GM23338 (cell line): ENCODE results near the gene MPND. TPM values are rescaled to one million over a fixed set of nuclear protein-coding genes. Genes with fewer than 3 reads are reported as not detected.
A peak's percentile ranks its signal among the peaks of the same experiment; 100 is the strongest.

Source experiments
- ATAC-seq: fragments of 200-7000 bp; cut with Tn5 transposase; 3 replicates; pipeline ENCODE4 v1.9.1; 2020
- DNase-seq: peaks from one replicate; pipeline ENCODE4 v3.0.0-alpha.2; 2015; ENCODE audit warnings: low spot score
- H2AFZ ChIP-seq: fragments of 200-600 bp; sonication (generic); 2 replicates; pipeline ENCODE4 v1.8.0; 2016; ENCODE audit warnings: antibody characterized with exemption, mild to moderate bottlenecking, moderate library complexity
- H3F3A ChIP-seq: fragments of 200-600 bp; sonication (generic); replicated peaks from 2 replicates; pipeline ENCODE4 v1.8.0; 2017; ENCODE audit warnings: antibody characterized with exemption, mixed run types, low read depth
- H3K27ac ChIP-seq: fragments of 200-600 bp; sonication (generic); 2 replicates; pipeline ENCODE4 v1.6.1; 2016; ENCODE audit warnings: low read depth
- H3K27me3 ChIP-seq: fragments of 200-600 bp; sonication (generic); 2 replicates; pipeline ENCODE4 v1.8.0; 2016; ENCODE audit warnings: mild to moderate bottlenecking, mixed run types, moderate library complexity; ENCODE audit not compliant: insufficient read depth
- H3K36me3 ChIP-seq: fragments of 200-600 bp; sonication (generic); 2 replicates; pipeline ENCODE4 v1.8.0; 2016; ENCODE audit warnings: mild to moderate bottlenecking; ENCODE audit not compliant: insufficient read depth
- H3K4me1 ChIP-seq: fragments of 200-600 bp; sonication (generic); 2 replicates; pipeline ENCODE4 v1.8.0; 2016; ENCODE audit warnings: mild to moderate bottlenecking, moderate library complexity; ENCODE audit not compliant: insufficient read depth
- H3K4me2 ChIP-seq: fragments of 200-600 bp; sonication (generic); 2 replicates; pipeline ENCODE4 v1.7.1; 2017; ENCODE audit warnings: mixed run types
- H3K4me3 ChIP-seq: fragments of 200-600 bp; sonication (generic); 2 replicates; pipeline ENCODE4 v1.6.1; 2016; ENCODE audit warnings: mixed run types
- H3K79me2 ChIP-seq: fragments of 200-600 bp; sonication (generic); replicated peaks from 2 replicates; pipeline ENCODE4 v1.8.0; 2017; ENCODE audit warnings: mild to moderate bottlenecking; ENCODE audit not compliant: insufficient read depth
- H3K9me2 ChIP-seq: fragments of 200-600 bp; sonication (generic); 2 replicates; pipeline ENCODE4 v1.8.0; 2017; ENCODE audit not compliant: insufficient read depth
- H4K20me1 ChIP-seq: fragments of 200-600 bp; sonication (generic); replicated peaks from 2 replicates; pipeline ENCODE4 v1.8.0; 2017; ENCODE audit warnings: mild to moderate bottlenecking; ENCODE audit not compliant: insufficient read depth
- H3K27ac Mint-ChIP-seq: 2 replicates; pipeline ENCODE4 v1.8.0; 2020; ENCODE audit warnings: inconsistent platforms, mild to moderate bottlenecking, moderate library complexity, mixed read lengths
- H3K27me3 Mint-ChIP-seq: 3 replicates; pipeline ENCODE4 v1.8.0; 2022; ENCODE audit warnings: low read depth, mild to moderate bottlenecking, moderate library complexity, mixed read lengths, inconsistent platforms; ENCODE audit not compliant: insufficient read depth, poor library complexity
- H3K36me3 Mint-ChIP-seq: 3 replicates; pipeline ENCODE4 v1.8.0; 2021; ENCODE audit warnings: low read depth, mild to moderate bottlenecking, inconsistent platforms, moderate library complexity, mixed read lengths
- H3K4me1 Mint-ChIP-seq: 3 replicates; pipeline ENCODE4 v1.8.0; 2020; ENCODE audit warnings: mild to moderate bottlenecking, inconsistent platforms, mixed read lengths
- H3K4me3 Mint-ChIP-seq: 3 replicates; pipeline ENCODE4 v1.8.0; 2021; ENCODE audit warnings: moderate library complexity, mild to moderate bottlenecking, inconsistent platforms, mixed read lengths
- H3K9me3 Mint-ChIP-seq: 3 replicates; pipeline ENCODE4 v1.8.0; 2020; ENCODE audit warnings: moderate library complexity, mild to moderate bottlenecking, inconsistent platforms, mixed read lengths
- CREB1 ChIP-seq: fragments of 250-450 bp; sonication (Bioruptor Pico); IDR thresholded peaks from 2 replicates; pipeline ENCODE4 v1.5.0; 2020; ENCODE audit warnings: low read depth, mild to moderate bottlenecking, moderate library complexity
- ETS1 ChIP-seq: IDR thresholded peaks from 2 replicates; pipeline ENCODE4 v1.6.1; 2016; ENCODE audit warnings: antibody characterized with exemption
- ZNF114 ChIP-seq: fragments of 250-450 bp; sonication (Bioruptor Pico); IDR thresholded peaks from 2 replicates; pipeline ENCODE4 v1.5.0; 2020; ENCODE audit warnings: mild to moderate bottlenecking, moderate library complexity
- ZNF462 ChIP-seq: fragments of 250-450 bp; sonication (Bioruptor Pico); IDR thresholded peaks from 2 replicates; pipeline ENCODE4 v1.5.0; 2020; ENCODE audit warnings: mild to moderate bottlenecking, moderate library complexity
- polyA plus RNA-seq: library from polyadenylated mRNA; unstranded; fragments of >200 nt; fragmentation: Nextera tagmentation; extraction: Ambion mirVana; gene quantifications from 2 replicates; pipeline ENCODE4 v1.2.1, GENCODE V29; 2016
- total RNA-seq: library from RNA; depleted of rRNA; stranded (reverse); fragments of >200 nt; shearing (Covaris generic); gene quantifications from 2 replicates; pipeline ENCODE4 v1.2.3, GENCODE V29; 2014

Gene MPND
- total and polyA plus RNA-seq, 2 experiments from 2014 or later: 11.8 to 15.6 TPM

GRCh38 chr19:4376991-4377781 is 33.8 kb downstream of the MPND start:
- H3K36me3 Mint-ChIP-seq: no peaks in the 10 kb centered on the region
- peaks cover 50% of the 10 kb centered on the region for H3K4me1 Mint-ChIP-seq
- Histone ChIP-seq H3K4me1 (peaks cover 29% of the 10 kb centered on the region), H2AFZ (no peak overlapping the region), H3K9me2 (no peaks in the 10 kb centered on the region), H3F3A (0 out of 2 replicates have a peak, but pooled peaks cover 13% of the 10 kb centered on the region), H3K27ac (peak overlapping the region; percentile 85), H3K79me2 (peaks cover 81% of the 10 kb centered on the region), H3K27me3 (no peaks in the 10 kb centered on the region), H3K4me2 (peak overlapping the region; percentile 54; the same call in 1 of the 2 replicates), H3K4me3 (no peak overlapping the region), H3K36me3 (no peaks in the 10 kb centered on the region), H4K20me1 (peaks cover 32% of the 10 kb centered on the region)
- H3K4me3 Mint-ChIP-seq: peak overlapping the region; percentile 17; the same call in 1 of the 3 replicates
- TF ChIP-seq ZNF114 (CRISPR knock-in tag) (no peak), ETS1 (no peak), CREB1 (CRISPR knock-in tag) (no peak), ZNF462 (CRISPR knock-in tag) (no peak)
- H3K27ac Mint-ChIP-seq: peak overlapping the region; percentile 92; the same call in 1 of the 2 replicates
- H3K9me3 Mint-ChIP-seq: no peaks in the 10 kb centered on the region
- ATAC-seq: no peak
- peaks cover 24% of the 10 kb centered on the region for H3K27me3 Mint-ChIP-seq
- DNase-seq: no peak
